ENCODE data around the gene UCK2. TPM values are rescaled to one million over a fixed set of nuclear protein-coding genes. Genes with fewer than 3 reads are reported as not detected.

The UCK2 gene
- total RNA-seq, 2 experiments from 2014 or later = 108 to 116 TPM

DNA sequence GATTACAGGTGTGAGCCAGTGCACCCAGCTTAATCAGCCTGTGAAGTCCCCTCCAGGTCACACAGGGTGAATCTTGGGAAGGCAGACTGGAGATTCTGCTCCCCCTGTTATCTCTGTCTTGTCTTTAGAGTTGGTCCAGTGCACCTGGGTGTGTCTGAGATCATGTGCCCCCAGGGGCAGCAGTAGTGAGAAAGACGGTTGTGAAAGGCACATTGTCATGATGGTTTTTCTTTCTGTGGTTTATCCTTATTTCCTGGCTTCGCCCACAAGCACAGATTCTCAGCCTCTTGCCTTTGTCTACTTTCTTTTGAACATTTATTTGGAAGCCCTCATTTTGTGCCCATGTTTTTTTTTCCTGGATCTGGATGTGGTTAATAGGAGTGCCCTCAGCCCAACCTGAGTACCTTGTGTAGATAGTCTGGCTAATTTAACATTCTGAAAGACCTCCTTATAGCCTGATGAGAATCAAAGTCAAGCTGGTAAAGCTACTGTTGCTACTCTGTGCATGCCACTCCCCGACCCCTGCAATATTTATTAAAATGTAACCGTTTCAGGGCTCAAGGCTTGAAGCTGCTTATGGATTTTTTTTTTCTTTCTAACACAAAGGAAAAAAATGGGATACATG, 23.7 kb downstream of the UCK2 start:
- CTCF ChIA-PET = no interaction called here
- POLR2A ChIA-PET = no interaction called here

DNA sequence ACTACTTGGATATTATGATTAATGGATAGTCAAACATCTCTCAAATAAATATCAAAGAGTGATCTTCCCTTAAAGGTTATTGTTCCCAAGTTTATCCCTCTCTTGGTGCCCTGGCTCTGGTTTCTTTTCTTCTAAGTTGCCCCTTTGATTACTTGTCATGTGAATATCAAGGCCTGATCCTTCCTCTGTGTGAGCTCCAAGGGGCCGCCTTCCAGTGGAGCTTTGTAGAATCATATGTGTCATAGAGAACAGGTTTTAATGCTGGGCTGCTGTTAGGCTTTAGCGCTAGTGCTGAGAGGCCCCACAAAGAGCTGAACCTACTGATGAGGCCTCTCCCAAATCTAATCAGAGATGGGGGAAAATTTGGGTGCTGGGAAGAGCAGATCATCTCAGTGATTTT, 25.5 kb downstream of the UCK2 start:
- POLR2A ChIA-PET = interaction anchor here (0.7 kb wide), 1 partner anchor 16 kb away, joined by 3 read pairs; no protein-coding TSS in a partner anchor
- CTCF ChIA-PET = no interaction called here

DNA sequence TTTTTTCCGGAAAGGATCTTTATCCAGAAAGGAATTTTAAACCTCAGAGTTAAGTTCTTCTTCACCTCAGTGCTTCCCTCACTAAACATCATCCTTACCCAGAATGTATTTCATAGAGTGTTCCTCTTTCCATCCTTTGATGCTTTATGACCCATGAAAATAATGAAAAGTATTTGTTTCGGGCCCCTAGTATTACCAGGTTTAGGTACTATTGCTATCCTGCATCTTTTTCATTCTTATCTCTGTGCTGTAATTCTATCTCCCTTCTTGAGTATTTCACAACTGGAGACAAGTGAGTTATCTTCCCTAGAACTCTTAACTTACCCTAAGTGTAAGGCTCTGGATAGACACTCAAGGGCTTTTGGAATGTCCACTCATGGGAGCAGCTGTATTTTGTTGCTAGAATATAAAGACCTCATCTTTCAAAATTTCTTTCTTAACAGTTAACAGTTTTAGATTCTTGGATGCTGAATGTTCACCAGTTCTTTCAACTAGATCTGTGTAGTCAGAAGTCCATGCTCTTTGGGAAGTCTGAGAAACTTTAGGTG, 26.2 kb downstream of the UCK2 start:
- ChIA-PET CTCF (no interaction called here), POLR2A (no interaction called here)

DNA sequence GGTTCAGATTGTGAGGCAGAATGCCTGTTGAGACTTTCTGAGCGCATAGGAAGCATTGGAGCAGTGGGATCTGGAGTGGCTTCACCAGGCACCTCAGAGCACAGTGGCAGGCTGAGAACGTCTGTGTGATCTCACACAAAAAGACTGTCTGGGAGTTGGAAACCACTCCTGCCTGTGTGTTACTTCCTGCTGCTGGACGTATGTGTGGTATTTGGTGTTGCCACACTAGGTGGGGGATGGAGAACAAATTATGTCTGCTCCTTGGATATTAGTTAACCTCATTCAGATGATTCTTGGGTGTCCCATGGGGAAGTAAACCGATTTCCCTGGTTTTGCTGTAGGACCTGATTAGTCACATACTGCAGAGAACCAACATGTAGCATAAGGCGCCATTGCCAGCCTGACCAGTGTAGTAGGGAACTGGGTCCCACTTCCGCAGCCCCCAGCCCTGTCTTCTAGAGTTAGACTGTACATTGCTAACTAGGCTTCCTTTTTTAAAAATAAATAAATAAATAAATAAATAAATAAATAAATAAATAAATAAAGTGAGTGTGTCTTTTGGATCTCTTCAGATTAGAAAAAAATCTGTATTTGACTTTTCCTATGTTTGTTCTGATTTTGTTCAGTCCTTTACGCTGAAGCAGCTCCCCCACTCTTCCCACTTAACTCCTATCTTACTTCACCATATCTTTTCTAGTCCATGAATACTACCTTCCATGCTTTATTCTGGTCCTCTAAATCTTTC, 26.9 kb downstream of the UCK2 start:
- CTCF ChIA-PET = interaction anchor here (1.1 kb wide), 1 partner anchor 10 kb away, joined by 3 read pairs; no protein-coding TSS in a partner anchor
- POLR2A ChIA-PET = no interaction called here

DNA sequence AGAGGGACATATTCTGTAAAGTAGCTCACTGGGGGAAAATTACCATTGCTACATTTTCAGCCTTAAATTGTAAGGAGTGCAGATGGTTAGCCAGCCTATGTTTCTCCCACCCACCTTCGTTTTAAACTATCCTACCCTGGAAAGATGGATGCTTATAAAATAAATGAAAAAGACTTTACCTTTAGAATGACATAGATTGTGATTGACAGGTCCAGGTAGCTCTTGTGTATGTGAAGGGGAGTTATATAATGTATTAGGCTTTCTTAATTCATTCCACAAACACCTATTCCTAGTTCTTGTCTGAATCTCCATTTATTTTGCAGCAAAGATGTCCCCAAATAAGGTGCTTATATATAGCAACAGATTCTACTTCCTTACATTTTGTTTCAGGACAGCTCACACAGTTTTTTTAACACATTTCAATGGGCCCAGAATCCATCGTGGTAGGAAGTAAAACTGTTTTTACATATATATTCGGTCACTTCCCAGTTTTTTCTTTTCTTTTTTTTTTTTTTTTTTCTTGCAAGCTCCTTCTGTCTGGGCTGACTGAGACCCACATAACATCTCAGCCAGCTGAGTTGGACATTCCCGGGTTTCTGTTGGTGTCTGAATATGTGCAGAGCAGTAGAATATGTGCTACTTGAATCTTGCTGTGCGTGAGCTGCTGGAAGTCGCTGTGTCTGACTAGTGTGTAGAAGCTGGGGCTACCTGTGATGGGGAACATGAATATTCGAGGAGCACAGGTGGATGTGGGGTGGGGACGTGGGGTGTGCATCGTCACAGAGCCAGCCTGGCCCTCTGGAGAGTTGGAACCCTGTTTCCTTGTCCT, 27.8 kb downstream of the UCK2 start:
- POLR2A ChIA-PET = no interaction called here
- CTCF ChIA-PET = interaction anchor here (1.1 kb wide), 1 partner anchor 11 kb away, joined by 3 read pairs; no protein-coding TSS in a partner anchor

DNA sequence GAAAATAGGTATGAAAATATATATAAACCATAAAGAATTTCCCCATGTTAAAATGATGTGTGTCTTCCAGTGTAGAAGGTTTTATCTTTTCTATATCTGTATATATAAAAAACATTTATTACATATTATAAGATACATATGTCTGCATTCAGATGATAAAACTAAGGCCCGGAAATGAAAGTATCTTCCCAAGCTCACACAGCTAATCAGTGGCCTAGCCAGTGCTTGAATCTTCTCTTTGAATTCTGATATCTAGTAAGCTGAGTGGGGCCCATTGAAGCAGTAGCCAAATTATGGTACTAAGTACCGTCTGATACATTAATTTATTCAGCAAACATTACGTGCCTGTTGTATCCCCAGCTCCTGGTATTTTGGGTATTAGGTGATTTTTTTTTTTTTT, 28.6 kb downstream of the UCK2 start:
- ChIA-PET POLR2A (no interaction called here), CTCF (no interaction called here)

DNA sequence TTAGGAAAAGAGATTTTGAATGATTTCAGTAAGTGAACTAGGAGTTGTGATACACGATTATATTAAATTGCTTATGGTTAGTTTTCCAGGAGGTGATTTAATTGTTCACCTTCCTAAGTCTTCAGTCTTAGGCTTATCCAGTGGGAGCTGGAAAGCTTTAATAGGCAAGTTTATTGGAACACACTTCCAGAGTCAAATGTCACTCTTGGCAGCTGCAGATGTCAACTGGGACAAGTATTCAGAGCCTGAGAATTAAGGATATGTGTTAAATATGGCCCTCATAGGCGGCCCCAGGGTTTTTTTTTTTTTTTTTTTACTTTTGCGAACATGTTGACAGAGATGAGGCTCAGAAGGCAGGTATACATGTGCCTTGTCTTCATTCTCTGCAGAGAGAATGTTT, 29.2 kb downstream of the UCK2 start:
- ChIA-PET POLR2A (no interaction called here), CTCF (no interaction called here)

DNA sequence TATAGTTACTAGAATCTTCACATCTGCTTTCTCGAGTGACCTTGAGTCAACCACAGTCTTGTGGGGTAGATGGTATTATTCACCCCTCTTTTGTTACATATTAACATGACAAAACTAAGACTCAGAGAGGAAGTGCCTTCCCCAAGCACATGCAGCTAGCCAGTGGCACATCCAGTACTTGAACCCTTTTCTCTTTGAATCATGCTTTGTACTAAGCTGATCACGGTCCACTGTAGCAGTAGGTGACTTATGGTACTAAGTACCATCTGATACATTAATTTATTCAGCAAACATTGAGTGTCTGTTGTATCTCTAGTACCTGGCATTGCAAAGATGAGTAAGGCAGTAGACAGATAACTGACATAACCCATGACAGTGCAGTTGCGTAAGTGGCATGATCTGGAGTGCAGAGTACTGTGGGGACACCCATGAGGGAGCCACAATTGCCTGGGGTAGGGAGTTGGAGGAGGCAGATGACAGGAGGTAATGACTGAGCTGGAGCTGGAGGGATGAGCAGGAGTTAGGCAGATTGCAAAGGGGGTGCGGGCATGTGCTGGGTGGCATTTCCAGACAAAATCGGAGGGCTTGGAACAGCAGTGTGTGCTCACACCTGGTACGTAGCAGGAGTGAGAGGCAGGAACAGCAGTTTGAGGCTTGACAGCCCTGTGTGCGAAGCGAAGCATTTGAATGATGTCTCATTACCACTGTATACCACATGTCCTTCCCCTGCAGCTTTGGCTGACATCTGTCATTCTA, 29.8 kb downstream of the UCK2 start:
- ChIA-PET CTCF (no interaction called here), POLR2A (no interaction called here)

DNA sequence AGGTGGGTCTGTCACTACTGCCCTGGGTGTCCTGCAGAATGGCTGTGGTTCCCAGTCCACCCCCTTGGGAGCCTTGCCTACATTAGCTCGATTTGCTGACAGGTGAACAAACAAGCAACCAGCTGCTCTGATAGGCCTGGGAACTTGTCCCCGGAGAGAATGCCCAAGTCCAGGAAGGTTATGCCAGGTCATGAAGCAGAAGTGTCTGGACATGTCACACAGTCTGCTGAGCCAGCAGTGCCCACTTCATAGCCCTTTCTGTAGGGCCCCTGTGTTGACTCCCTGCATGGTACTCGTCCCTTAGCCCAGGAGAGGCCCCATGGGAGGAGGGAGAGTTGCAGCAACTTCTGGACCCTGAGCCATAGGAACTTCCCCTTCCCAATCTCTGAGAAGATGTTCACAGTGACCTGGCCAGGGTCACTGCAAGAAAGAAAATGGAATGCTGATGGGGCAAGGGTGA, 31.0 kb downstream of the UCK2 start:
- ChIA-PET POLR2A (no interaction called here), CTCF (no interaction called here)

DNA sequence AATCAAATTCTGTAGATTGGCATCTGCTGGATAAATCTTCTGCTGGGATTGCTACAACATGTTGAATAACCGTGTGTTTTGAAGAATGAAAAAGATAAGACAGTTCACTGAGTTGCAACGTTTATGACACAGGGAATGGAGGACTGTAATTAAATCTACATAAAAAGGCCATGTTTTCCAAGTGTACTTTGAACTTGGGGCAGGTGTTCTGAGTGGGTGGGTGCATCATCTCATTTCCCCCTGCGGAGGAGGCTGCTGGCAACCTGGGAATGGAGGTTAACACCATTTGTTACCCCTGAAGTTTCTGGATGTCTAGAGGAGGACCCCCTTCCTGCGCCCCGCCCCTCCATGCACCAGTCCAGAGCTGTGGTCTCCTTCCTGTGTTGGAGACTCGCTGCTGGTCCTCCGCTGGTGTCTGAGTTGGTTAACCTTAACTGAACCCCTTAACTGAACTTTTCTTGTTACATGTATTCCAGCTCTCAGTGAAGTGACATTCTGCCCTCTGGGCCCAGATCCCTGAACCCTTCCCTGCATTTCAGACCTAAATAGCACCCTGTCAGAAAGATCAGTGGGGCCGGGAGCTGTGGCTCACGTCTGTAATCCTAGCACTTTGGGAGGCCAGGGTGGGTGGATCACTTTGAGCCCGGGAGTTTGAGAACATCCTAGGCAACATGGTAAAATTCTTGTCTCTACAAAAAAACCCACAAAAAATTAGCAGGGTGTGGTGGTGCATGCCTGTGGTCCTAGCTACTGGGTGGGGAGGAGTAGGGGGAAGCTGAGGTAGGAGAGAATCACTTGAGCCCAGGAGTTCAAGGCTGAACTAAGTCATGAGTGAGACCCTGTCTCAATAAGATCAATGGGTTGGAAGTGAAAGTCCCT, 31.8 kb downstream of the UCK2 start:
- POLR2A ChIA-PET = no interaction called here
- CTCF ChIA-PET = no interaction called here

DNA sequence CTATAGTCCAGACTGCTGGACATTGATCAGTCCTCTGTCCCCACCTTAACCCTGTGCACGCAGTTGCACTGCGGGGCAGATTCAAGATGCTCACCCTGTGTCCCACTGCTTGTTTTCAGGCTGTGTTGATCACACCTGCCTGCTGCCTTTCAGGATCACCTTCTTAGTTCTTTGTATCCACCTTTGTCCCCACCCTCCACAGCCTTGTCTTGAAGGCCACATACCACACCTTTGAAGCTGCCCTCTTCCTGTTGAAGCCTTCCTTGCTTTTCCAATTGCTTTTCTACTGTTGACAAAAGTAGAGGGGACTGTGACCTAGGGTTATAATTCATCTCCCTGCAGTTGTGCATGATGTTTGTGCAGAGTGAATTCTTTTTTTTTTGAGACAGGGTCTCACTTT, 32.7 kb downstream of the UCK2 start:
- CTCF ChIA-PET = no interaction called here

DNA sequence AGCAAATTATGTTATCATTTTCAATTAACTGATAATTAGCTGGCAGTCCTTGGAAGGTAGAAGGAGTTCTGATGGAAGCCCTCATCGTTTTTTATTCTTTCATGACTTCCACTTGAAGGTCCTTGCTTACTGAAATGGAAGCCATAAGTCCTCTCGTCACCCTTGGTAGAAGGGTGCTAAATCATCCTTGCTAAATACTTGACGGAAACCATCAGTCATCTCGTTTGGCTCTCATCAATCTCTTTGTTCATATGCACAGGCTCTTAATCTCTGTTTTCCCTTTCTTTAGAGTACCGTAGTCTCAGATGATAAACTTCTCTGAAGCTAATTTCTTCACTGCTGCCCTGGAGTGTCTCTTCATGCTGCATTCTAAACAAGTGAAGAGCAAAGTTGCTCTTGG, 34.5 kb downstream of the UCK2 start:
- ChIA-PET CTCF (no interaction called here), POLR2A (no interaction called here)

More for the DNA sequence above, 32.7 kb downstream of the UCK2 start:
- POLR2A ChIA-PET = no interaction called here

DNA sequence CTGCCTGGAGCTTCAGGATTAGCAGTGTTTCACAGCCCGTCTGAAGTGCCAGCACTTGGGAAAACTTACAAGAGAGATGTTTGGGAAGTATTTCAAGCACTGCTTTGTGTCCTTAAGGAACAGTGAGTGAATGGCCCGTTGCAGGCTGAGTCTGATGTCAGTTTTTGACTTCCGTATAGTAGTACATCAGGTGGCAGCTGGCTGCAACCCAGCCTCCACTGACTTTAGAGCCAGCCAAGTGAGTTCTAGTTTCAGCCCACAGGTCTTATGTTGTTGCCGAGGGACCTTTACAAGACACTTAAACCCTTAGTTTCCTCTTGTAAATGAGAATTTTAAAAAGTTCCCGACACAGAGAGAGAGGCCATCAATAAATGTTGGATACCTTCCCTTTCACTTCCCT, 35.0 kb downstream of the UCK2 start:
- CTCF ChIA-PET = interaction anchor here (1.2 kb wide), 1 partner anchor 51 kb away, joined by 3 read pairs; no protein-coding TSS in a partner anchor
- POLR2A ChIA-PET = no interaction called here

DNA sequence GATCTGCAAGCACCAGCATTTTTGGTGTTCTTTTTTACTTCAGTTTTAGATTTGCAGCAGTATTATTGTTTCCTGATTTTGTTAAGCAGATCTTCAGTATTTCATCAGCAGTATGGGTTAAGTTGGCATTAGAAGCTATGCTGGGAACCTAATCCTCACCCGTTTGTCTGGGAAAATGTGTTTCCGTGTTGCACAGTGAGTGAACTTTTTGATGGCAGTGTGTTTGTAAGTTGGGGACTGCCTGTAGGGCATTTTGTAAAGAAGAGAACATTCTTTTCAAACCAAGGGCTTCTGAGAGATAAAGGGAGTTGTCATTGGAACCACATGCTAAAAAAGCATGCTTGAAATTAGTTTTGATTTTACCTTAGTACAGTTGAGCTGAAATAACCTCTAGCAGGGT, 35.9 kb downstream of the UCK2 start:
- ChIA-PET POLR2A (no interaction called here), CTCF (interaction anchor here (1.2 kb wide), 1 partner anchor 50 kb away, joined by 3 read pairs; no protein-coding TSS in a partner anchor)

DNA sequence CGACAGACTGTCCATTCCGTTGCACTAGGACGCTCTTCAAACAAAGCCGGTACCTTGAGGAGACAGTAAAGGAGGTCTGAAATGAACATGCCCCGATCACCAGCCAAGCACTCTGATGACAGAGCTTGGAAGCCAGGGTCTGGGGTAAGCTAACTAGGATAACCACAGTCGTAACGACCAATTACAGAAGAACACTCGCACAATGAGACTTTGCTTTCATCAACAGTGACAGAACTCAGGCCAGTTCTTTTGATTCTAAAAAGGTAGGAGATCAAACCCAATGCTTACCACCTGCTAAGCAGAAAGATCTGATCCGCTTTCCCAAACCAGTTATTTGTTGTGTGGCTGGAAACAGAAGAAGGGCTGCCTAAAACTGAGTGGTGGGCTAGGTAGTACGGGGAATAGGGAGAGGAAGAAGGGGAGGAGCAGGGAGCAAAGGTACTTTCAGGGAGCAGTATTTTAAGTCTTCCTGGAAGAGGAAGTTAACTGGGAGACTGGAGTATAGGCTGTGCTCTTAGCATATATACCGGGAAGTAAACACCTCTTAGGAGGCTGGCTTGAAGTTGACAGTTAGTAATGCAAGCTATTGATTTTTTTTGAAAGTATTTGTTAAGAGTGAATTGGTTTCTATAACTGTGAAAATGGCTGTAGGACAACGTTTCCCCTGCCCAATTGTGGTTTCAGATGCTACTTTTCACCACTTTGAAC, 38.4 kb downstream of the UCK2 start:
- CTCF ChIA-PET = no interaction called here
- POLR2A ChIA-PET = no interaction called here

DNA sequence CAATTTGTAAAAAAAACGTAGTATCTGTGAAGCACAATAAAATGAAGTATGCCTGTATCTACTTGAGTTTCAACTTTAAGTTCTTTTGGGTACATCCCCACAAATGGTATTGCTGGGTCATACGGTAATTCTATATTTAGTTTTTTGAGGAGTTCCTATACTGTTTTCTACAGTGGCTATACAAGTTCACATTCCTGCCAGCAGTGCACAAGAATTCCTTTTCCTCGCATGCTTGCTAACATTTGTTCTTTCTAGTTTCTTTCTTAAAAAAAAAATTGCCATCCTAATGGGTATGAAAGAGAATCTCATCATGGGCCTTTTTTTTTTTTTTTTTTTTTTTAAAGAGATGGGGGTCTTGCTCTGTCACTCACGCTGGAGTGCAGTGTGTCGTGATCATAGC, 41.9 kb downstream of the UCK2 start:
- POLR2A ChIA-PET = interaction anchor here (0.7 kb wide), 1 partner anchor 445 kb away, joined by 4 read pairs; no protein-coding TSS in a partner anchor
- CTCF ChIA-PET = no interaction called here

DNA sequence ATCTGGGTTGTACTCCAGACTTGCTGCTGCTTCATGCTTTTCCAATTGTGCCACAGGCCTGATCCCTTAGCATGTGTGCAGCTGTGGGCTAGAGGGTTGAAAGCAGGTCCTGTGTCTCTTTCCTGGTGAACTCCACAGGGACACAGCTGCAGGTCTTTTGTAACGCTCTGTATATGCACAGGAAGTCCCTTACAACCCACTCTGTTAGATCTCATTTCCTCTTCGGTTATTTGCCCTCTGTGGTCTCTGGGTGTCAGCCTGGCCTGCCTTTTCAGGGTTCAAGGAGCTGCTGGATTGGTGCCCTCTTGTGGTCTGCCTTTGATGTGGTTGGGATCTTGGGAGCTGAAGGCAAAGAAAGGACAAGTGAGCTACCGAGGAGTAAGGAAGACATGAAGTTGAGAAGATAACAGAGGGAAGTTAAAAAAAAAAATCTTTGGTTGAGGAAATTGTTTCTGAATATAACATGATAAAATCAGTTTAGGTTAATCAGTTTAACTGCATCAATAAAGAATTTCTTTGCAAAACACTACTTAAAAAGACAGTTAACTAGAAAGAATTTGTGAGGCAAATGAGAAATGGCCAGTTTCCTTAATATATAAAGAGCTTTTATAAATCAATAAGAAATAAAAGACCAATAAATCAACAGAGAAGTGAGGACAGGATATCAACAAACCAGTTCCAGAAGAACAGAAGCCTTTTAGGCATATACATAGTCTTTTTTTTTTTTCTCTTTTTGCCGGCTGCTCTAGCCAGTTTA, 44.1 kb downstream of the UCK2 start:
- CTCF ChIA-PET = interaction anchor here (0.8 kb wide), 1 partner anchor 42 kb away, joined by 3 read pairs; no protein-coding TSS in a partner anchor
- POLR2A ChIA-PET = interaction anchor here (0.6 to 0.9 kb wide), 2 partner anchors 42 to 521 kb away, joined by 4 to 12 read pairs; no protein-coding TSS in a partner anchor

All from activated CD8-positive, alpha-beta memory T cell treated with anti-CD3 and anti-CD28 coated beads for 36 hours (primary cell).